Activated T-cell treated with anti-CD3 and anti-CD28 coated beads, Interleukin-2, amount 50 U/mL, for 72 hours (primary cell): ENCODE measurements around the gene KIAA1328. TPM values are rescaled to one million over a fixed set of nuclear protein-coding genes. Genes with fewer than 3 reads are reported as not detected.

Source experiments
- ATAC-seq, 2 donors: fragments of 150-1000 bp; cut with Tn5 transposase; replicated peaks in 1 of 2; 2 replicates each; pipeline ENCODE4 v1.10.0; 2021; ENCODE audit warnings: moderate library complexity in 2 of 2, mild to moderate bottlenecking in 1 of 2
- DNase-seq, 2 donors: peaks; one replicate each; pipeline ENCODE4 v3.0.0; 2021 to 2022; ENCODE audit warnings: mixed read lengths in 1 of 2
- H3K27ac Mint-ChIP-seq: one replicate; pipeline ENCODE4 v1.8.0; 2022; ENCODE audit warnings: mild to moderate bottlenecking, moderate library complexity, mixed read lengths
- H3K27me3 Mint-ChIP-seq: one replicate; pipeline ENCODE4 v1.8.0; 2022; ENCODE audit warnings: low read depth, mixed read lengths
- H3K36me3 Mint-ChIP-seq, 2 donors: one replicate each; pipeline ENCODE4 v1.8.0; 2022; ENCODE audit warnings: mixed read lengths in 2 of 2, mild to moderate bottlenecking in 1 of 2; ENCODE audit not compliant: insufficient read depth in 2 of 2
- H3K4me1 Mint-ChIP-seq: one replicate; pipeline ENCODE4 v1.8.0; 2022; ENCODE audit warnings: low read depth, mixed read lengths
- H3K4me3 Mint-ChIP-seq, 2 donors: one replicate each; pipeline ENCODE4 v1.8.0; 2022; ENCODE audit warnings: mild to moderate bottlenecking in 2 of 2, mixed read lengths in 2 of 2, moderate library complexity in 2 of 2
- H3K9me3 Mint-ChIP-seq, 2 donors: one replicate each; pipeline ENCODE4 v1.8.0; 2022; ENCODE audit warnings: mixed read lengths in 2 of 2
- total RNA-seq, 2 donors: library from RNA; stranded (reverse); gene quantifications; one replicate each; pipeline ENCODE4 v1.2.3, GENCODE V29; 2022

Gene KIAA1328
- total RNA-seq, 2 donors from 2014 or later: 7.8 to 9.4 TPM

DNA sequence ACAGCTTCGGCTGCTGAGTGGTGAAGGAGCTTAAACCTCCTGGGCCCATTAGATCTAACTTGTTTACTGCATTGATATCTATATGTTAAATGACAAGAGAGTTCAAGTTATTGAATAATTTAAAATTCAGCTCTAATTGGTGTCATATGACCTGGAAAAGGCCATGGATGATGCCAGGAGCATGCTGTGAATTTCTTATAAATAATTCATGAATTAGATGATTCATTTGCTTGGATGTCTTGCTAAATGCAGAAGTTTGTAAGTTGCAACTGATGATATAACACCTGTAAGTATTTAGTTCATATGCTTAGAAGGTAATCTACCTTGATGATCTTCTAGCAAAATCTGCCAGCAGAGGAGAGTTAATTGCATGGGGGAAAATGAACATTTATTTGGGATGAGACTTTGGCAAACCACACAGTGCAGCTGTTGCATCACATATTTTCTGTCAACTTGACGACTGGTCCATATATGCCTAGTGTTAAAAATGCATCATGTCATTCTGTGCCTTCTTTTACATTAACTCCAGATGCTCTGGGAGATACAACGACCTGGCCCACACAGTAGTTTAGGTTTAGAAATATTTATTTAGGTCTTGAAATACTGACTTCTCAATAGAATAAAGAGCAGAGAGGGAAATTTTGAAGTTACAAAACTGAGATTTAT lies 226.3 kb downstream of the KIAA1328 start:
- Mint-ChIP-seq H3K9me3 (peaks cover 2 to 4% of the 10 kb centered on the region in 2 donors), H3K4me1 (no peaks in the 10 kb centered on the region), H3K27me3 (no peaks in the 10 kb centered on the region), H3K4me3 (no peak overlapping the region), H3K36me3 (peaks cover 5 to 20% of the 10 kb centered on the region in 2 donors), H3K27ac (no peak overlapping the region)
- DNase-seq (no peak), ATAC-seq (no peak)

DNA sequence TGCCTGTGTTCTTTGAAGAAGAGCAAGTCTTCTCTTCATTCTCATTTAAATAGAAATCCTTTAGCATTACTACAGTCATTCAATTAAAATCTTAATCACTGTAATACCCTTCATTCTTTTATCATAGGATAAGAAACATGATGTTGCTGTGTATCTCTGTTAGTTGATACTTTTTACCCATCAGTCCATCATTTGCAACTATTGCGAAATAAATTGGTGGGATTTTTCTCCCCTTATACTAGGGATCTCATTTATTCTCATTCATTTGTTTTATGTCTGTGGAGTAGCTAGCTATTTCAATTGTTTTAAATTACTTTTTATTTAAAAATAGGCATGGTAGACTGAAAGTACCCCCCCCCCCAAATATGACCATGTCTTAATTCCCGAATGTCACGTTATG lies 235.3 kb downstream of the KIAA1328 start:
- ATAC-seq (no peak), DNase-seq (no peak)
- Mint-ChIP-seq H3K4me3 (no peak overlapping the region), H3K9me3 (no peaks in the 10 kb centered on the region), H3K36me3 (peaks cover 6% of the 10 kb centered on the region in 2 donors), H3K4me1 (no peaks in the 10 kb centered on the region), H3K27me3 (no peaks in the 10 kb centered on the region), H3K27ac (no peak overlapping the region)

DNA sequence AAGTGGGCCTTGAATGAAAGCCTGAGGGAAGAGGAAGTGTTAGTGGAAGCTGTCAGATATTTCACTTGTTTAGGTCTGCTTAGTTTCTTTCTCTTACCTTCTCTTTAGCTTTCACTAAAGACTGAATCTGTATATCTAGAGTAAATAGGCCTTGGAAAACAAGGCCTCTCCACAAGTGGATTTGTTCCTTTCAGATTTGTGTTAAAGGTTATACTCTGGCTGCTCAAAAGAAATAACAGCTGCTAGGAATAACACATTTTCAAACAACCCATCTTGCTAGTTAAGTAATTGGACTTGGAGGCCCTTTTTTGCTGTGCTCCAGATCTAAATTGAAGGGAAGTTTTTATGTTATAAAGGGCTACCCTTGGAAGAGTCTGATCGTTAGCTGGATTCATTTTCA lies 236.3 kb downstream of the KIAA1328 start:
- peaks cover 7 to 9% of the 10 kb centered on the region in 2 donors for H3K36me3 Mint-ChIP-seq

DNA sequence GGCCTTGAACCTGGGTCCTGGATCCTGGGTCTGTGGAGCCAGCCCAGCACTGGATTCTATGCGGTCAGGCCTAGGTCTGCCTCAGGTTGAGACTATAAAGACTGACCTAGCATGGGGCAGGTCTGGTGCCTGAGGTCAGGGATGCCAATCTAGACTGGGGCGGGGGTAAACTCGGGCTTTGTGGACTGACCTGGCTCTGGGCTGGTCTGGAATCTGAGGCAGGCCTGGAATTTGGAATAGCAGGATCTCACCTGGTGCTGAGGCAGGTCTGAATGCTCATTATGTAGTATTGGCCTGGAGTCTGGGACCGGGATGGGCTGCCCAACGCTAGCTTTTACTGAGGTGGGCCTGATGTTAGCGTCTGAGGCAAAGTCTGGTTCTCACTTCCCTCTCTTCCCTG lies 256.0 kb downstream of the KIAA1328 start:
- DNase-seq (no peak), ATAC-seq (no peak)
- Mint-ChIP-seq H3K4me1 (no peaks in the 10 kb centered on the region), H3K36me3 (peaks cover 2% of the 10 kb centered on the region in 2 donors), H3K27ac (no peak overlapping the region), H3K4me3 (no peak overlapping the region), H3K27me3 (no peaks in the 10 kb centered on the region), H3K9me3 (peaks cover 0 to 3% of the 10 kb centered on the region in 2 donors)

More for the DNA sequence above, 236.3 kb downstream of the KIAA1328 start:
- Mint-ChIP-seq H3K9me3 (peaks cover 3 to 6% of the 10 kb centered on the region in 2 donors), H3K4me1 (no peaks in the 10 kb centered on the region), H3K27ac (no peak overlapping the region), H3K27me3 (no peaks in the 10 kb centered on the region), H3K4me3 (no peak overlapping the region)
- ATAC-seq (no peak), DNase-seq (no peak)

DNA sequence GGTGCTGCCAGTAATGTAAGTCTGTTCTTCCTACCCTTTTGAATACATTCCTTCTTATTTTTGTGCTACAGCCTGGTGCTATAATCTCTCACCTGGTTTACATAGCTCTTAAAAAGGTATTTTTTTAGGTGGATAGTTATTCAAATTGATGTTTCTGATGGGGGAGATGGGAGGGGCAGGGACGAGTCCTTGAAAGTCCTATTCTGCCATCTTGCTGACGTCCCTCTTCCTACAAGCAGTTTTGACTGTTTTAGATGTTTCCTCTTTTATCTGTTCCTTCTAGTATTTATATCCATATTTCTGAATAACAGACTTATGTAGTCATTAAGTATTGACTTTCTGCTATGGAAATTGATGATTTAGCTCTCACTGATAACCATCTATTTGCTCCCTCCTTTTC lies 256.4 kb downstream of the KIAA1328 start:
- Mint-ChIP-seq H3K36me3 (peaks cover 2% of the 10 kb centered on the region in 2 donors), H3K4me1 (no peaks in the 10 kb centered on the region), H3K27ac (no peak overlapping the region), H3K4me3 (no peak overlapping the region), H3K27me3 (no peaks in the 10 kb centered on the region), H3K9me3 (peaks cover under 1 to 3% of the 10 kb centered on the region in 2 donors)
- ATAC-seq: no peak
- no peak for DNase-seq

DNA sequence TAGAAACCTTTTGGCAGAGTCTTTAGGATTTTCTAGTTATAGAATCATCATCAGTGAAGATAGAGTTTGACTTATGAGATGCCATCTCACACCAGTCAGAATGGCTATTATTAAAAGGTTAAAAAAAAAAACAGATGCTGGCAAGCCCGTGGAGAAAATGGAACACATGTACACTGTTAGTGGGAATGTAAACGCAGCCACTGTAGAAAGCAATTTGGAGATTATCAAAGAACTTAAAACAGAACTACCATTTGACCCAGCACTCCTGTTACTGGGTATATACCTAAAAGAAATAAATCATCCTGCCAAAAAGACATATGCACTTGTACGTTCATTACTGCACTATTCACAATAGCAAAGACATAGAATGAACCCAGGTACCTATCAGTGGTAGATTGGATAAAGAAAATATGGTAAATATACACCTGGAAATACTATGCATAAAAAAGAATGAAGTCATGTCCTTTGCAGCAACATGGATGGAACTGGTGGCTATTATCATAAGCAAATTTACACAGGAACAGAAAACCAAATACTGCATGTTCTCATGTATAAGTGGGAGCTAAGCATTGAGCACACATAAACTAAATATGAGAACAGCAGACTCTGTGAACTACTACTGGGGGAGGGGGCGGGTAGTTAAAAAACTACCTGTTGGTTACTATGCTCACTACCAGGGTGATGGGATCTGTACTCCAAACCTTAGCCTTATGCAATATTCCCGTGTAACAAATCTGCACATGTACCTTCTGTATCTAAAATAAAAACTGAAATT lies 279.0 kb downstream of the KIAA1328 start:
- ATAC-seq (no peak), DNase-seq (no peak)
- Mint-ChIP-seq H3K4me1 (no peaks in the 10 kb centered on the region), H3K36me3 (peaks cover 9 to 11% of the 10 kb centered on the region in 2 donors), H3K27me3 (no peaks in the 10 kb centered on the region), H3K9me3 (peaks cover 12% of the 10 kb centered on the region in 2 donors), H3K4me3 (no peak overlapping the region), H3K27ac (no peak overlapping the region)

DNA sequence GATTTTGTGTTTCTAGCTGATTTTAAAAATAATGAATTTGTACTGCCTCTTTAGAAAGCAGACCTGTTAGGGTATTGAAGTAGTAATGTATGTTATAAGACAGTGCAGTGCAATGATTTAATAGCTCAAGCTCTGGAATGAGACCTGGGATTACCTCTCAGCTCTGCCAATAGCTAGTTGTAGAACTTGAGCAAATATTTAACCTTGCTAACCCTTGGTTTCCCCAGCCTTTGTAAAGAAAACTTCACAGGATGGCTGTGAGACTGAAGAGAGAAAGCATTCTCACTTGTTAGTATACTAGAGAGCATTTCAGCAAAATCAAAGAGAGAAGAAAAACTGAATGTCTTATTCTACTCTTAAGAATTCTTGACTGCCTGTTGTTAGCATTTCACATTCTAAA lies 293.9 kb downstream of the KIAA1328 start:
- Mint-ChIP-seq H3K27ac (no peak overlapping the region), H3K4me3 (no peak overlapping the region), H3K36me3 (peaks cover 0 to 2% of the 10 kb centered on the region in 2 donors), H3K27me3 (no peaks in the 10 kb centered on the region), H3K4me1 (no peaks in the 10 kb centered on the region), H3K9me3 (peaks cover 0 to 1% of the 10 kb centered on the region in 2 donors)
- DNase-seq (no peak), ATAC-seq (no peak)

DNA sequence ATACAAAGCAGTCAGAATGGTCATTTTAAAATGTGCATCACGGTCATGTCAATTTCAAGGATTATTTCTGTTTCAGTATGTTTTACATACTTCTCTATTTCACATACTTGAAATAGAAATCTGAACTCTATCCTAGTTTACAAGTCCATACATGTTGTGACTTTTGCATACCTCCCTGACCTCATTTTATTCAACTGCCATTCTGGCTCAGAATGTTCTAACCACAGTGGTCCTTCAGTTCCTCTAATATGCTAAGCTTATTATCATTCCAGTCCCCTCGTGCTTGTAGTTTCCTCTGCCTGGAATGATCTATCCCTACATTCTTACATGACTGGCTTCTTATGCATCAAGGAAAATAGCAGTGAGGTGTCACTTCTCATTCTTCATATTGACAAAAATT lies 295.6 kb downstream of the KIAA1328 start:
- Mint-ChIP-seq H3K4me1 (no peaks in the 10 kb centered on the region), H3K36me3 (peaks cover 0 to 2% of the 10 kb centered on the region in 2 donors), H3K9me3 (no peaks in the 10 kb centered on the region), H3K4me3 (no peak overlapping the region), H3K27ac (no peak overlapping the region), H3K27me3 (no peaks in the 10 kb centered on the region)
- DNase-seq (no peak), ATAC-seq (no peak)

DNA sequence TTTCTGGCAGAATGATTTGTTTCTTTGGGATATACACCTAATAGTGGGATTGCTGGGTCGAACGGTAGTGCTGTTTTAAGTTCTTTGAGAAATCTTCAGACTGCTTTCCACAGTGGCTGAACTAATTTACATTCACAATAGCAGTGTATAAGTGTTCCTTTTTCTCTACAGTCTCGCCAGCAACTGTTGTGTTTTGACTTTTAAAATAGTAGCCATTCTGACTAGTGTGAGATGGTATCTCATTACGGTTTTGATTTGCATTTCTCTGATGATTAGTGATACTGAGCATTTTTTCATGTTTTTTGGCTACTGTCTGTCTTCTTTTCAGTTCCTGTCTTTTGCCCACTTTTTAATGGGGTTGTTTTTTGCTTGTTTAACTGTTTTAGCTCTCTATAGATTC lies 306.2 kb downstream of the KIAA1328 start:
- no peak overlapping the region for H3K4me3 Mint-ChIP-seq
- no peaks in the 10 kb centered on the region for H3K4me1 Mint-ChIP-seq
- H3K9me3 Mint-ChIP-seq: peaks cover 8 to 13% of the 10 kb centered on the region in 2 donors
- no peaks in the 10 kb centered on the region for H3K27me3 Mint-ChIP-seq
- H3K36me3 Mint-ChIP-seq: peaks cover 0 to 7% of the 10 kb centered on the region in 2 donors
- DNase-seq (no peak), ATAC-seq (no peak)
- H3K27ac Mint-ChIP-seq: no peak overlapping the region

DNA sequence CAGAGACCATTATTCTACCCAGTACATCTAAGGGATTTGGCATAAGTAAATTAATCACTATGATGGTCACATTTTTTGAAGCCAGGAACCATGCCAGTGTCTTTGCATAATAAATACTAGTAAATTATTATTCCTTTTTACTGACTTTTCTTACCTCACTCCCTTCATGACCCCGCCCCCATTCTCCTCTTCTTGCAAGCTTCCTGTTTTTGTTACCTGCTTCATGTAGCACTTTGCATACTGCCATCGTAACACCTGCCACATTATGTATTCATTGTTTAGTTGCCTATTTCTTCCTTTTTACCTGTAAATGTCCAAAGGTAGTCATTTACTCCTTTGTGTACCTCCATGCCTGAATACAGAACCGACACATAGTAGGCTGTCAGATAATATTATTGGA lies 309.5 kb downstream of the KIAA1328 start:
- Mint-ChIP-seq H3K4me3 (no peak overlapping the region), H3K27me3 (no peaks in the 10 kb centered on the region), H3K27ac (no peak overlapping the region), H3K4me1 (no peaks in the 10 kb centered on the region), H3K9me3 (peaks cover 8 to 9% of the 10 kb centered on the region in 2 donors), H3K36me3 (peaks cover 0 to 5% of the 10 kb centered on the region in 2 donors)
- ATAC-seq (no peak), DNase-seq (no peak)

DNA sequence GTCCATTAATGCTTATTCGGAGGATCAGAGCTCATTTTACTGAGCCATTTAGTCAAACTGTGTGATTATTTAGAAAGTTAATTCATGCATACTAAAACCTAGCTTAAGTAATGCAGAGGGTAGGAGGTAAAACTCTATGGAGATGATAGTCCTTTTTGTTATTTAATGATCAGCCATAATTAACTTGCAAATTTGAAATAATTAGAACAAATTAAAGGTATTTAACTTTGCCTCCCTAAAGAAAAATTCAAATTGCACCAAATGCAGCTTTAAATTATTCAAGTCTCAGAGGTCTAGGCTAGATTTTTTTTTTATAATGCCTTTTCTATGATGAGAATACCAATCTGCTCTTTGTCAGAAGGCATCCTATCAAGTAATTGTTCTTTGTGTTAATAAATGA lies 310.9 kb downstream of the KIAA1328 start:
- Mint-ChIP-seq H3K4me3 (no peak overlapping the region), H3K27me3 (no peaks in the 10 kb centered on the region), H3K9me3 (peaks cover 7% of the 10 kb centered on the region in 2 donors), H3K36me3 (peaks cover 0 to 3% of the 10 kb centered on the region in 2 donors), H3K4me1 (no peaks in the 10 kb centered on the region), H3K27ac (no peak overlapping the region)
- no peak for ATAC-seq
- no peak for DNase-seq

DNA sequence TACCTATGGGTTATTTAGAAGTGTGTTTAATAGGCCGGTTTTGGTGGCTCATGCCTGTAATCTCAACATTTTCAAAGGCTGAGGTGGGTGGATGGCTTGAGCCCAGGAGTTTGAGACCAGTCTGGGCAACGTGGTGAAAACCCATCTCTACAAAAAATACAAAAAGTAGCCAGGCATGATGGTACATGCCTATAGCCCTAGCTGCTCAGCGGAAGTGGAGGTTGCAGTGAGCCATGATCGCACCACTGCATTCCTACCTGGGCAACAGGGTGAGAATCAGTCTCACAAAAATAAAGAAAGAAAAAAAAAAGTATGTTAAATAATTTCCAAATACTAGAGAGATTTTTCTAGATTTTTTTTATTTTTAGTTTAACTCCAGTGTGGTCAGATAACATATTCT lies 316.0 kb downstream of the KIAA1328 start:
- DNase-seq (no peak), ATAC-seq (no peak)
- H3K4me3 Mint-ChIP-seq: no peak overlapping the region
- H3K27me3 Mint-ChIP-seq: no peaks in the 10 kb centered on the region
- H3K27ac Mint-ChIP-seq: no peak overlapping the region
- H3K4me1 Mint-ChIP-seq: no peaks in the 10 kb centered on the region
- H3K36me3 Mint-ChIP-seq: peaks cover 0 to 6% of the 10 kb centered on the region in 2 donors
- peaks cover 4 to 5% of the 10 kb centered on the region in 2 donors for H3K9me3 Mint-ChIP-seq

DNA sequence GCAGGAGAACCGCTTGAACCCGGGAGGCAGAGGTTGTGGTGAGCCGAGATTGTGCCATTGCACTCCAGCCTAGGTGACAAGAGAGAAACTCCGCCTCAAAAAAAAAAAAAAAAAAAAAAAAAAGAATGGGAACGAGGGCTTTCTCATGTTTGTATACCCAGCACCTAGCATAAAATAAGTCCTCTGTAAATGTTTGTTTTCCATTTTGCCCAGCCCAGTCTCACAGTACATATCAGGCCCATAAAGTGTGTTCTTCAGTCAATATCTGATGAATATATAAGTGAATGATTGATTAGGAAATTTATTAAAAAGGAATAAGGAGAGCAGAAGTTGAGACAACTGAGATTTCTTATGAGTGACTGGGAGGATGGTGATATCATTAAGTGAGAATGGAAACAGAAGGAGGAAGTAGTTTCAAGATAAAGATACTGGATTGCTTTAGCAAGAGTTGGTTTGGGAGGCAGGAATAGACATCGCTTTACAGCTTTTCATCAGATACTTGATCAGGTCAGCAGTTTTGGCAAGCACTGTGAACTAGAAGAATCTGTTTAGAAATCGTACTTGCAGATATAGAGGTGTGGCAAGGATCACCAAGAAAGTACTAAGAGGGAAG lies 327.5 kb downstream of the KIAA1328 start:
- H3K4me1 Mint-ChIP-seq: no peaks in the 10 kb centered on the region
- DNase-seq: no peak

More for the DNA sequence above, 327.5 kb downstream of the KIAA1328 start:
- Mint-ChIP-seq H3K4me3 (no peak overlapping the region), H3K27ac (no peak overlapping the region), H3K9me3 (no peaks in the 10 kb centered on the region), H3K36me3 (no peaks in the 10 kb centered on the region), H3K27me3 (no peaks in the 10 kb centered on the region)
- no peak for ATAC-seq
